Keratinocyte (primary cell): ENCODE results near the gene PNMA3. TPM values are rescaled to one million over a fixed set of nuclear protein-coding genes. Genes with fewer than 3 reads are reported as not detected.
A peak's percentile ranks its signal among the peaks of the same experiment; 100 is the strongest.

Experiments
- DNase-seq: peaks from one replicate; pipeline ENCODE4 v3.0.0-alpha.2; 2011; ENCODE audit warnings: low read depth, missing footprints, low spot score
- FAIRE-seq: peaks from 2 replicates; lab custom pipeline; 2011; peaks lifted over from hg19 to GRCh38; lab: Jason Lieb, UNC
- H2AFZ ChIP-seq: 2 replicates; pipeline ENCODE4 v1.6.0; 2012; ENCODE audit warnings: low read length, control low read depth, inconsistent platforms; ENCODE audit not compliant: control insufficient read depth
- H3K27ac ChIP-seq: 2 replicates; pipeline ENCODE4 v1.5.1; 2011; ENCODE audit warnings: low read length; ENCODE audit not compliant: control insufficient read depth, insufficient read depth
- H3K27me3 ChIP-seq: 3 replicates; pipeline ENCODE4 v1.6.0; 2011; ENCODE audit warnings: low read length; ENCODE audit not compliant: control insufficient read depth, insufficient read depth; ENCODE audit errors: extremely low read depth
- H3K36me3 ChIP-seq, 2 experiments: 2 replicates in 1 of 2; 3 replicates in 1 of 2; pipeline ENCODE4 v1.5.1; 2011; ENCODE audit warnings: low read length in 2 of 2, mild to moderate bottlenecking in 1 of 2; ENCODE audit not compliant: control insufficient read depth in 2 of 2, insufficient read depth in 2 of 2; ENCODE audit errors: extremely low read depth in 1 of 2
- H3K4me1 ChIP-seq: 3 replicates; pipeline ENCODE4 v1.5.1; 2011; ENCODE audit warnings: low read length; ENCODE audit not compliant: control insufficient read depth, insufficient read depth; ENCODE audit errors: extremely low read depth
- H3K4me2 ChIP-seq: 3 replicates; pipeline ENCODE4 v1.6.0; 2011; ENCODE audit warnings: low read depth, low read length; ENCODE audit not compliant: control insufficient read depth, insufficient read depth; ENCODE audit errors: extremely low read depth
- H3K4me3 ChIP-seq, 3 experiments: fragments of 200-600 bp in 1 of 3; sonication (generic) in 1 of 3; 2 replicates in 2 of 3; 3 replicates in 1 of 3; pipeline ENCODE4 v1.5.1; 2011 to 2016; ENCODE audit warnings: low read length in 3 of 3, mild to moderate bottlenecking in 3 of 3, control low read depth in 2 of 3, inconsistent platforms in 1 of 3, low read depth in 1 of 3, mixed read lengths in 1 of 3, mixed run types in 1 of 3, moderate library complexity in 1 of 3; ENCODE audit not compliant: control insufficient read depth in 2 of 3, insufficient read depth in 2 of 3; ENCODE audit errors: extremely low read depth in 1 of 3
- H3K79me2 ChIP-seq: 2 replicates; pipeline ENCODE4 v1.6.0; 2012; ENCODE audit warnings: low read length; ENCODE audit not compliant: control insufficient read depth, insufficient read depth
- H3K9ac ChIP-seq: 3 replicates; pipeline ENCODE4 v1.6.0; 2011; ENCODE audit warnings: low read length; ENCODE audit not compliant: control insufficient read depth, insufficient read depth; ENCODE audit errors: extremely low read depth
- H3K9me1 ChIP-seq: 3 replicates; pipeline ENCODE4 v1.6.0; 2011; ENCODE audit warnings: low read length; ENCODE audit not compliant: control insufficient read depth, insufficient read depth; ENCODE audit errors: extremely low read depth
- H3K9me3 ChIP-seq: 2 replicates; pipeline ENCODE4 v1.5.1; 2012; ENCODE audit warnings: low read depth, low read length; ENCODE audit not compliant: control insufficient read depth
- H4K20me1 ChIP-seq: 3 replicates; pipeline ENCODE4 v1.6.0; 2011; ENCODE audit warnings: low read length; ENCODE audit not compliant: control insufficient read depth, insufficient read depth; ENCODE audit errors: extremely low read depth
- EZH2 ChIP-seq: IDR thresholded peaks from one replicate; pipeline ENCODE4 v1.6.1; 2012; ENCODE audit warnings: inconsistent platforms, mild to moderate bottlenecking, low read length, moderate library complexity
- dilution Hi-C: fragments of 300-500 bp; cut with MboI; formaldehyde crosslinking; loops from one replicate; pipeline ENCODE4 v1.7.0; 2020; ENCODE audit warnings: low sequenced_read_pairs; ENCODE audit not compliant: extremely low pct_ligation_motif_present
- polyA plus RNA-seq, 5 experiments: library from polyadenylated mRNA; depleted of rRNA in 3 of 5; stranded (reverse) in 3 of 5; stranded (forward) in 1 of 5; unstranded in 1 of 5; fragments of >200 nt; gene quantifications; 1 replicate in 1 of 5; 2 replicates in 3 of 5; 3 replicates in 1 of 5; pipeline versions ENCODE4 v1.2.1 to v1.2.3, GENCODE V29; 2011 to 2012; ENCODE audit warnings: missing spikeins in 2 of 5, low read depth in 1 of 5, low replicate concordance in 1 of 5
- TF ChIP-seq, protein P1 (sequence below), 3 experiments: IDR thresholded peaks in 1 of 3; conservative IDR thresholded peaks in 1 of 3; optimal IDR thresholded peaks in 1 of 3; 2 replicates in 2 of 3; 3 replicates in 1 of 3; pipeline versions ENCODE3 to v1.5.1; 2011; ENCODE audit warnings: low read length in 3 of 3, mild to moderate bottlenecking in 3 of 3, moderate library complexity in 2 of 3, control low read depth in 1 of 3, inconsistent platforms in 1 of 3; ENCODE audit not compliant: insufficient read depth in 2 of 3; ENCODE audit errors: extremely low read depth in 1 of 3

Gene PNMA3
- polyA plus RNA-seq, 1 donor (not counting 4 experiments of a cell fraction or from before 2014, with no cell fraction given) = not detected

DNA sequence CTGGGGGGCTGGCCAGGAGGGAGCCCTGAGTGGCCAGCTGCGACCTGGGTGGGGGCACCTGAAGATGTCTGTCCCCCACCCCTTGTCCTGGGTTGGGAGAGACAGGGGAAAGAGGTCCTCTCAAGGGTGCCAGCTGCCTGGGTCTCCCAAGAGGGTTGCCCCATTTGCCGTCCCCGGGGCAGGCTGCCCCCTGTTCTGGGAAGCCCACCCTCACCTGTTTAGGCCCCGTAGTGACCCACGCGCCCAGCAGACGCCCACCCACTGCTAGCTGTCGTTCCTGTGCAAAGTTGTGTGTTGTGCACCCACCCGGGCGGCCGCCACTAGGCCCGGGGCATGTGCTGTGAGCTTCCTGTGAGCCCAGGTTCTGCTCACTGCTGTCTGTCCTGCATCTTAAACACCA lies 25.5 kb upstream of the PNMA3 start:
- Histone ChIP-seq H3K4me1 (no peaks in the 10 kb centered on the region), H3K27ac (no peak overlapping the region), H3K9me1 (no peaks in the 10 kb centered on the region), H3K4me2 (no peak overlapping the region), H2AFZ (no peak overlapping the region), H3K9me3 (no peaks in the 10 kb centered on the region), H3K9ac (no peak overlapping the region), H4K20me1 (no peaks in the 10 kb centered on the region), H3K27me3 (no peaks in the 10 kb centered on the region), H3K79me2 (no peaks in the 10 kb centered on the region), H3K4me3 (no peak overlapping the region), H3K36me3 (no peaks in the 10 kb centered on the region)
- TF ChIP-seq EZH2 = no peak
- TF ChIP-seq, protein P1, sequence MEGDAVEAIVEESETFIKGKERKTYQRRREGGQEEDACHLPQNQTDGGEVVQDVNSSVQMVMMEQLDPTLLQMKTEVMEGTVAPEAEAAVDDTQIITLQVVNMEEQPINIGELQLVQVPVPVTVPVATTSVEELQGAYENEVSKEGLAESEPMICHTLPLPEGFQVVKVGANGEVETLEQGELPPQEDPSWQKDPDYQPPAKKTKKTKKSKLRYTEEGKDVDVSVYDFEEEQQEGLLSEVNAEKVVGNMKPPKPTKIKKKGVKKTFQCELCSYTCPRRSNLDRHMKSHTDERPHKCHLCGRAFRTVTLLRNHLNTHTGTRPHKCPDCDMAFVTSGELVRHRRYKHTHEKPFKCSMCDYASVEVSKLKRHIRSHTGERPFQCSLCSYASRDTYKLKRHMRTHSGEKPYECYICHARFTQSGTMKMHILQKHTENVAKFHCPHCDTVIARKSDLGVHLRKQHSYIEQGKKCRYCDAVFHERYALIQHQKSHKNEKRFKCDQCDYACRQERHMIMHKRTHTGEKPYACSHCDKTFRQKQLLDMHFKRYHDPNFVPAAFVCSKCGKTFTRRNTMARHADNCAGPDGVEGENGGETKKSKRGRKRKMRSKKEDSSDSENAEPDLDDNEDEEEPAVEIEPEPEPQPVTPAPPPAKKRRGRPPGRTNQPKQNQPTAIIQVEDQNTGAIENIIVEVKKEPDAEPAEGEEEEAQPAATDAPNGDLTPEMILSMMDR (optimal IDR thresholded peaks at IDR 0.05 in 1 of 3, IDR thresholded peaks at IDR 0.05 in 1 of 3, conservative IDR thresholded peaks at IDR 0.05 in 1 of 3; ENCODE audit: extremely low read depth in 1 of 3, insufficient read depth in 2 of 3, low read length in 3 of 3) = no peak
- FAIRE-seq = no peak
- no peak for DNase-seq
- dilution Hi-C loops = no loop called here

DNA sequence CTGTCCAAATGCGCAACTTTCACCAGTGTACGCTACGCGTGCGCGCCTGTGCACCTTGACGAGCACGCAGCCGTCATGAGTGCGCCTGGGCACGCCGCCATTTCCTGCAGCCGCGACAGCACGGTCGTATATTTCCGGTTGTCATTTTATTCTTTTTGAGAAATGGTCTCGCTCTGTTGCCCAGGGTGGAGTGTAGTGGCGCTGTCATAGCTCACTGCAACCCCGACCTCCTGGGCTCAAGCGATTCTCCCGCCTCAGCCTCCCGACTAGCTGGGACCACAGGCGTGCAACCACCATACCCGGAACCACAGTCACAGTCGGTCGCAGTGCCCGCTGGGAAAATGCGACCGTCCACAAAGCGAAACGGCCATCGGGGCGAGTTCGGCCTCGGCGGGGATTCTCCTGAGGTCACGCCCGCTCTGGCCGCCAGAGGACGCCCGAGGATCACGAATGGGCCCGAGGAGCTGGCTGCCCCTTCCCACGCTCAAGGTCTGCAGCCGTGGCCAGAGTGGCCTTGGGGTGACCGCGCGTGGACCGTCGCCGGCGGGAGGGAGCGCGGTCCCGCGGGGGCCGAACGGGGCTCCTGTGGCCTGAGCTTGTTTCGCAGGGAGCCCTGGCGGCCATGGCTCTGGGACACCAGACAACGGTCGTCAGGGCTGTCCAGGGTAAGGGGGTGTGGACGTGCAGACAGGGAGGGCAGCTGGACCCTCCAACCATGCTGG lies 23.7 kb upstream of the PNMA3 start:
- Histone ChIP-seq H3K36me3 (no peaks in the 10 kb centered on the region), H3K4me2 (peak overlapping the region; percentile 10), H3K9me1 (no peaks in the 10 kb centered on the region), H3K9ac (no peak overlapping the region), H4K20me1 (no peaks in the 10 kb centered on the region), H3K79me2 (no peaks in the 10 kb centered on the region), H3K9me3 (no peaks in the 10 kb centered on the region), H2AFZ (peak overlapping the region; percentile 62), H3K27me3 (no peaks in the 10 kb centered on the region), H3K4me1 (no peaks in the 10 kb centered on the region), H3K27ac (no peak overlapping the region), H3K4me3 (peak overlapping the region in 1 of 3 experiments; percentile 19)
- dilution Hi-C loops = no loop called here
- FAIRE-seq (no peak), DNase-seq (no peak)
- no peak for TF ChIP-seq EZH2
- TF ChIP-seq, protein P1 (optimal IDR thresholded peaks at IDR 0.05 in 1 of 3, IDR thresholded peaks at IDR 0.05 in 1 of 3, conservative IDR thresholded peaks at IDR 0.05 in 1 of 3; ENCODE audit: extremely low read depth in 1 of 3, insufficient read depth in 2 of 3, low read length in 3 of 3) = peak; percentile 43 to 87 (median 75)
